Vagina (tissue), 2 donors: ENCODE data around the gene B4GAT1. TPM values are rescaled to one million over a fixed set of nuclear protein-coding genes. Genes with fewer than 3 reads are reported as not detected.

Experiments
- DNase-seq, 2 donors: peaks; one replicate each; pipeline ENCODE4 v3.0.0-alpha.2; 2017; ENCODE audit errors: extremely low spot score in 2 of 2
- H3K27ac ChIP-seq: fragments of 200-600 bp; sonication (generic); one replicate; pipeline ENCODE4 v1.5.1; 2019
- H3K27me3 ChIP-seq: fragments of 200-600 bp; sonication (generic); one replicate; pipeline ENCODE4 v1.5.1; 2019
- H3K36me3 ChIP-seq, 2 donors: fragments of 200-600 bp; sonication (generic); one replicate each; pipeline ENCODE4 v1.5.1; 2017 to 2019
- H3K4me1 ChIP-seq: fragments of 200-600 bp; sonication (generic); one replicate; pipeline ENCODE4 v1.5.1; 2019
- H3K4me3 ChIP-seq, 2 donors: fragments of 200-600 bp; sonication (generic); 1 replicate in 1 of 2; 2 replicates in 1 of 2; pipeline ENCODE4 v1.5.1; 2016 to 2019
- H3K9me3 ChIP-seq: fragments of 200-600 bp; sonication (generic); one replicate; pipeline ENCODE4 v1.5.1; 2019
- CTCF ChIP-seq, 3 experiments: fragments of 450-650 bp in 2 of 3; fragments of 200-600 bp in 1 of 3; sonication (generic) in 1 of 3; IDR thresholded peaks; one replicate each; pipeline ENCODE4 v1.5.1; 2017 to 2019; ENCODE audit warnings: antibody characterized with exemption in 3 of 3, mild to moderate bottlenecking in 2 of 3, moderate library complexity in 2 of 3
- POLR2A ChIP-seq, 2 donors: fragments of 450-650 bp; IDR thresholded peaks; one replicate each; pipeline ENCODE4 v1.6.1; 2017; ENCODE audit warnings: antibody characterized with exemption in 2 of 2, mild to moderate bottlenecking in 2 of 2, moderate library complexity in 2 of 2
- POLR2AphosphoS5 ChIP-seq, 2 donors: sonication (generic); formaldehyde crosslinking; IDR thresholded peaks; one replicate each; pipeline ENCODE4 v1.9.0; 2017; ENCODE audit warnings: antibody characterized with exemption in 2 of 2, mild to moderate bottlenecking in 2 of 2, low read depth in 1 of 2; ENCODE audit not compliant: insufficient read depth in 1 of 2
- intact Hi-C: fragments of 100-400 bp; cut with DNase I; formaldehyde crosslinking; loops from one replicate; pipeline ENCODE4 v1.15.1; 2023
- total RNA-seq: library from RNA; depleted of rRNA; stranded (reverse); fragments of >200 nt; gene quantifications from one replicate; pipeline ENCODE4 v1.2.3, GENCODE V29; 2016

Gene B4GAT1
- total RNA-seq, 1 donor from 2014 or later: 25.0 TPM

GRCh38 chr11:66314561-66315497 lies 32.6 kb downstream of the B4GAT1 start:
- Histone ChIP-seq H3K27me3 (no peaks in the 10 kb centered on the region), H3K27ac (peak overlapping the region; percentile 85), H3K9me3 (no peaks in the 10 kb centered on the region), H3K36me3 (no peaks in the 10 kb centered on the region), H3K4me1 (peaks cover 66% of the 10 kb centered on the region), H3K4me3 (peak overlapping the region; percentile 58 to 68)
- intact Hi-C loops: no loop called here
- no peak for DNase-seq
- TF ChIP-seq POLR2A (IDR thresholded peaks at IDR 0.05) (no peak), CTCF (IDR thresholded peaks at IDR 0.05) (no peak), POLR2AphosphoS5 (IDR thresholded peaks at IDR 0.05; ENCODE audit: insufficient read depth in 1 of 2, low read depth in 1 of 2) (no peak)

GRCh38 chr11:66314186-66314501 lies 33.3 kb downstream of the B4GAT1 start:
- no peaks in the 10 kb centered on the region for H3K36me3 ChIP-seq
- intact Hi-C loops: no loop called here
- no peaks in the 10 kb centered on the region for H3K9me3 ChIP-seq
- DNase-seq: no peak
- TF ChIP-seq POLR2A (IDR thresholded peaks at IDR 0.05) (no peak), POLR2AphosphoS5 (IDR thresholded peaks at IDR 0.05; ENCODE audit: insufficient read depth in 1 of 2, low read depth in 1 of 2) (no peak), CTCF (IDR thresholded peaks at IDR 0.05) (no peak)
- H3K27ac ChIP-seq: peak overlapping the region; percentile 85
- H3K27me3 ChIP-seq: no peaks in the 10 kb centered on the region
- peaks cover 61% of the 10 kb centered on the region for H3K4me1 ChIP-seq
- H3K4me3 ChIP-seq: peak overlapping the region; percentile 58 to 68

GRCh38 chr11:66313321-66314185 lies 33.9 kb downstream of the B4GAT1 start:
- Histone ChIP-seq H3K4me1 (peaks cover 55% of the 10 kb centered on the region), H3K36me3 (no peaks in the 10 kb centered on the region), H3K4me3 (peak overlapping the region; percentile 58 to 68), H3K9me3 (no peaks in the 10 kb centered on the region), H3K27ac (peak overlapping the region; percentile 85), H3K27me3 (no peaks in the 10 kb centered on the region)
- DNase-seq: no peak
- intact Hi-C loops: loop anchor here (1.0 to 2.0 kb wide), 2 partner anchors 15 to 41 kb away; no protein-coding TSS in a partner anchor
- peak in 1 of 2 donors; percentile 61 for TF ChIP-seq POLR2AphosphoS5 (IDR thresholded peaks at IDR 0.05; ENCODE audit: insufficient read depth in 1 of 2, low read depth in 1 of 2)
- no peak for TF ChIP-seq CTCF (IDR thresholded peaks at IDR 0.05)
- peak in 1 of 2 donors; percentile 10 for TF ChIP-seq POLR2A (IDR thresholded peaks at IDR 0.05)

DNA sequence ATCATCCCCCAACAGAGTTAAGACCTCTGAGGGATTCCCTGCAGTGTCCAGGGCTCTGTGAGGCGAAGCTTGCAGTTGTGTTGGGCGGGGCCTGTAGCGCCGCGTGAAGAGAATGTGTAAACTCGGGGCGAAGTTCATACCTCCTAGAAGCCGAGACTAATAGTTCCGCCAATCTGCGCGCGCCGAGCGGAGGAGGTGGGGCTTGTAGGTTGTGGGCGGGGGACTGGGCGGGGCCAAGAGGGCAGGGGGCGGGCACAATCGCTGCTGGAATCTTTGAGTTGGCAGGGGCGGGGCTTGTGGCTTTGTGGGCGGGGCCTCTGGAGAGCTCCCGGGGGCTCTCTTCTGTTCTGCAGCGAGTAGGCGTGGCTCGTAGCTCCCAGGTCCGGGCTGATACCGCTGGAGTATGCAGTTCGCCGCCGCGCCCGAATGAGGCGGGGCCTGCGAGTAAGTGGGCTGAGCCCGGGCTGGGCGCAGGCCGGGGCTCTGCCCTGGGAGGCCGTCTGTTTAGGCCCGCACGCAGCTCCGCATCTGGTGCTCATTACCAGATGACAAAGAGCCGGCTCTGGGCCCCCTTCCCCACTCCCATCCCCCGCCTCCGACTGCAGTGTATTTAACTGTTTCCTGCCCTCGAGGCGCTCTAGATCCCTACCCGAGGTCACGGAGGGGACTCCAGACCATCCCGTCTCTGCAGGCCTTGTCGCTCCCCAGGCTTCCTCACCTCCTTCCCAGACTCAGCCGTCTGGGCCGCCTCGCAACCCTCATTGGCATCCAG lies 34.7 kb downstream of the B4GAT1 start:
- no peaks in the 10 kb centered on the region for H3K27me3 ChIP-seq
- TF ChIP-seq POLR2A (IDR thresholded peaks at IDR 0.05) (peak in 1 of 2 donors; percentile 62), CTCF (IDR thresholded peaks at IDR 0.05) (no peak), POLR2AphosphoS5 (IDR thresholded peaks at IDR 0.05; ENCODE audit: insufficient read depth in 1 of 2, low read depth in 1 of 2) (peak; percentile 67 to 82)
- no peaks in the 10 kb centered on the region for H3K9me3 ChIP-seq
- intact Hi-C loops: loop anchor here (1.0 to 2.0 kb wide), 2 partner anchors 16 to 40 kb away; no protein-coding TSS in a partner anchor
- peak overlapping the region; percentile 58 to 68 for H3K4me3 ChIP-seq
- H3K27ac ChIP-seq: peak overlapping the region; percentile 85
- H3K36me3 ChIP-seq: no peaks in the 10 kb centered on the region
- peaks cover 47% of the 10 kb centered on the region for H3K4me1 ChIP-seq
- DNase-seq: peak in 1 of 2 donors; percentile 98
